Trophoblast cell (in vitro differentiated cells and primary cell): Measurements from ENCODE around the gene RREB1.

ENCODE experiments used
- DNase-seq, 2 donors: peaks; one replicate each; pipeline ENCODE4 v3.0.0-alpha.2; 2016
- H2AFZ ChIP-seq: 2 replicates; pipeline ENCODE4 v1.6.1; 2013; ENCODE audit warnings: low read length, moderate library complexity, mild to moderate bottlenecking; ENCODE audit not compliant: insufficient read depth, poor library complexity
- H2AK5ac ChIP-seq: 2 replicates; pipeline ENCODE4 v1.6.1; 2013; ENCODE audit warnings: mild to moderate bottlenecking, low read length
- H2BK120ac ChIP-seq: 2 replicates; pipeline ENCODE4 v1.6.1; 2013; ENCODE audit warnings: low read length, mild to moderate bottlenecking, moderate library complexity; ENCODE audit not compliant: insufficient read depth, poor library complexity
- H2BK12ac ChIP-seq: 2 replicates; pipeline ENCODE4 v1.6.1; 2013; ENCODE audit warnings: mild to moderate bottlenecking, low read length, moderate library complexity
- H2BK5ac ChIP-seq: 2 replicates; pipeline ENCODE4 v1.6.1; 2013; ENCODE audit warnings: low read length, low read depth, moderate library complexity, mild to moderate bottlenecking; ENCODE audit not compliant: poor library complexity
- H3K14ac ChIP-seq: 2 replicates; pipeline ENCODE4 v1.6.1; 2013; ENCODE audit warnings: mild to moderate bottlenecking, low read length
- H3K18ac ChIP-seq: 2 replicates; pipeline ENCODE4 v1.6.1; 2013; ENCODE audit warnings: mild to moderate bottlenecking, low read length
- H3K23ac ChIP-seq: 2 replicates; pipeline ENCODE4 v1.6.1; 2013; ENCODE audit warnings: low read length
- H3K27ac ChIP-seq: 2 replicates; pipeline ENCODE4 v1.5.1; 2013; ENCODE audit warnings: low read depth, mild to moderate bottlenecking, inconsistent platforms, low read length, moderate library complexity
- H3K27me3 ChIP-seq: 2 replicates; pipeline ENCODE4 v1.6.1; 2013; ENCODE audit warnings: inconsistent platforms, mild to moderate bottlenecking, low read length, moderate library complexity; ENCODE audit not compliant: insufficient read depth
- H3K36me3 ChIP-seq, 2 experiments: 1 replicate in 1 of 2; 2 replicates in 1 of 2; pipeline ENCODE4 v1.6.1; 2013; ENCODE audit warnings: low read length in 2 of 2, mild to moderate bottlenecking in 2 of 2, moderate library complexity in 1 of 2; ENCODE audit not compliant: insufficient read depth in 2 of 2, control insufficient read depth in 1 of 2
- H3K4ac ChIP-seq: 2 replicates; pipeline ENCODE4 v1.6.1; 2013; ENCODE audit warnings: low read depth, mild to moderate bottlenecking, low read length, moderate library complexity
- H3K4me1 ChIP-seq, 2 experiments: 1 replicate in 1 of 2; 2 replicates in 1 of 2; pipeline ENCODE4 v1.6.1; 2013; ENCODE audit warnings: low read length in 2 of 2, mild to moderate bottlenecking in 2 of 2, moderate library complexity in 1 of 2; ENCODE audit not compliant: insufficient read depth in 2 of 2, control insufficient read depth in 1 of 2
- H3K4me2 ChIP-seq: 2 replicates; pipeline ENCODE4 v1.6.1; 2013; ENCODE audit warnings: inconsistent platforms, mild to moderate bottlenecking, low read length, moderate library complexity
- H3K4me3 ChIP-seq: 2 replicates; pipeline ENCODE4 v1.5.1; 2013; ENCODE audit warnings: mild to moderate bottlenecking, low read depth, low read length, inconsistent platforms
- H3K79me1 ChIP-seq: one replicate; pipeline ENCODE4 v1.6.1; 2013; ENCODE audit warnings: low read length
- H3K79me2 ChIP-seq: 2 replicates; pipeline ENCODE4 v1.6.1; 2013; ENCODE audit warnings: low read length, mild to moderate bottlenecking; ENCODE audit not compliant: control insufficient read depth, insufficient read depth, poor library complexity
- H3K9ac ChIP-seq: 2 replicates; pipeline ENCODE4 v1.6.1; 2013; ENCODE audit warnings: mild to moderate bottlenecking, low read length
- H3K9me3 ChIP-seq: 2 replicates; pipeline ENCODE4 v1.6.1; 2013; ENCODE audit warnings: low read depth, mild to moderate bottlenecking, control low read depth, inconsistent platforms, low read length; ENCODE audit not compliant: insufficient read depth
- H4K12ac ChIP-seq: 2 replicates; pipeline ENCODE4 v1.6.1; 2013; ENCODE audit warnings: low read depth, mild to moderate bottlenecking, low read length, moderate library complexity
- H4K8ac ChIP-seq: 2 replicates; pipeline ENCODE4 v1.6.1; 2013; ENCODE audit warnings: low read depth, mild to moderate bottlenecking, low read length, moderate library complexity
- H4K91ac ChIP-seq: one replicate; pipeline ENCODE4 v1.6.1; 2013; ENCODE audit warnings: low read depth, mild to moderate bottlenecking, low read length, moderate library complexity
- WGBS: extraction: QIAGEN DNeasy Blood & Tissue Kit; methylation state at CpG from one replicate; pipeline ENCODE4 v1.1.7; 2013; ENCODE audit warnings: missing lambda C conversion rate; ENCODE audit not compliant: insufficient read length, insufficient coverage; ENCODE audit errors: extremely low coverage; 5-methylcytosine and 5-hydroxymethylcytosine counted together

RREB1 gene

GRCh38 chr6:7143476-7143974 is 35.8 kb downstream of the RREB1 start:
- H3K4ac ChIP-seq = peak overlapping the region; percentile 26
- DNase-seq = peak in 1 of 2 donors; percentile 32
- H2AK5ac ChIP-seq = no peak overlapping the region
- no peak overlapping the region for H2BK12ac ChIP-seq
- no peak overlapping the region for H3K18ac ChIP-seq
- H3K9ac ChIP-seq = no peak overlapping the region
- H3K27me3 ChIP-seq = no peaks in the 10 kb centered on the region
- H3K27ac ChIP-seq = peak overlapping the region; percentile 3
- no peak overlapping the region for H3K4me3 ChIP-seq
- H3K4me1 ChIP-seq = peaks cover 22 to 40% of the 10 kb centered on the region in 2 experiments
- no peak overlapping the region for H4K91ac ChIP-seq
- peaks cover 35% of the 10 kb centered on the region for H3K79me2 ChIP-seq
- no peak overlapping the region for H3K23ac ChIP-seq
- no peak overlapping the region for H2BK120ac ChIP-seq
- H3K79me1 ChIP-seq = peaks cover 39% of the 10 kb centered on the region
- H2AFZ ChIP-seq = no peak overlapping the region
- no peaks in the 10 kb centered on the region for H3K9me3 ChIP-seq
- no peak overlapping the region for H4K12ac ChIP-seq
- no peak overlapping the region for H4K8ac ChIP-seq
- WGBS = no CpG with 5 or more reads among the region's 7 CpGs
- no peak overlapping the region for H3K14ac ChIP-seq
- H2BK5ac ChIP-seq = no peak overlapping the region
- peaks cover 3 to 5% of the 10 kb centered on the region in 2 experiments for H3K36me3 ChIP-seq
- no peak overlapping the region for H3K4me2 ChIP-seq

- H4K91ac ChIP-seq = peak overlapping the region; percentile 79
These were observed 37.3 kb downstream of the RREB1 start for GRCh38 chr6:7144872-7145584.

GRCh38 chr6:7145585-7145884 is 37.8 kb downstream of the RREB1 start:
- H3K23ac ChIP-seq = no peak overlapping the region
- peaks cover 39% of the 10 kb centered on the region for H3K79me1 ChIP-seq
- peak overlapping the region; percentile 65 for H2BK120ac ChIP-seq
- peak overlapping the region; percentile 97 for H3K27ac ChIP-seq
- H3K4ac ChIP-seq = peak overlapping the region; percentile 10
- peak overlapping the region; percentile 26 for H4K8ac ChIP-seq
- H4K12ac ChIP-seq = no peak overlapping the region
- H3K9me3 ChIP-seq = no peaks in the 10 kb centered on the region
- peak overlapping the region; percentile 67 for H3K4me2 ChIP-seq
- peaks cover 23 to 40% of the 10 kb centered on the region in 2 experiments for H3K4me1 ChIP-seq
- no peak overlapping the region for H3K9ac ChIP-seq
- H3K27me3 ChIP-seq = no peaks in the 10 kb centered on the region
- WGBS = no CpG with 5 or more reads among the region's 3 CpGs
- H3K79me2 ChIP-seq = peaks cover 33% of the 10 kb centered on the region
- peak overlapping the region; percentile 37 for H2BK12ac ChIP-seq
- no peak overlapping the region for H3K18ac ChIP-seq
- H3K4me3 ChIP-seq = no peak overlapping the region
- H2AK5ac ChIP-seq = no peak overlapping the region
- peak overlapping the region; percentile 91 for H4K91ac ChIP-seq
- H2BK5ac ChIP-seq = peak overlapping the region; percentile 79
- peak overlapping the region; percentile 53 for H3K14ac ChIP-seq
- peaks cover 3 to 5% of the 10 kb centered on the region in 2 experiments for H3K36me3 ChIP-seq
- no peak overlapping the region for H2AFZ ChIP-seq
- DNase-seq = no peak

More at GRCh38 chr6:7144872-7145584, 37.3 kb downstream of the RREB1 start:
- Histone ChIP-seq H3K4me1 (peaks cover 22 to 40% of the 10 kb centered on the region in 2 experiments), H2BK5ac (peak overlapping the region; percentile 79), H2AK5ac (peak overlapping the region; percentile 40), H3K27me3 (no peaks in the 10 kb centered on the region), H3K27ac (peak overlapping the region; percentile 97), H3K36me3 (peaks cover 3 to 5% of the 10 kb centered on the region in 2 experiments), H2AFZ (no peak overlapping the region), H3K79me2 (peaks cover 33% of the 10 kb centered on the region), H3K79me1 (peaks cover 39% of the 10 kb centered on the region), H3K23ac (no peak overlapping the region), H3K9ac (no peak overlapping the region), H3K18ac (no peak overlapping the region), H4K8ac (no peak overlapping the region), H2BK120ac (peak overlapping the region; percentile 77), H3K4me2 (peak overlapping the region; percentile 67), H3K14ac (peak overlapping the region; percentile 53), H3K4me3 (no peak overlapping the region), H2BK12ac (peak overlapping the region; percentile 79), H3K4ac (peak overlapping the region; percentile 47), H4K12ac (no peak overlapping the region), H3K9me3 (no peaks in the 10 kb centered on the region)
- WGBS = no CpG with 5 or more reads among the region's 7 CpGs
- DNase-seq = peak in 1 of 2 donors; percentile 79

- H3K23ac ChIP-seq = no peak overlapping the region
- peak overlapping the region; percentile 63 for H4K8ac ChIP-seq
- H2BK5ac ChIP-seq = peak overlapping the region; percentile 85
- peaks cover 34% of the 10 kb centered on the region for H3K79me1 ChIP-seq
- H3K14ac ChIP-seq = peak overlapping the region; percentile 74
- H3K79me2 ChIP-seq = peaks cover 32% of the 10 kb centered on the region
- H2AK5ac ChIP-seq = peak overlapping the region; percentile 36
- H4K12ac ChIP-seq = peak overlapping the region; percentile 25
- H2BK120ac ChIP-seq = peak overlapping the region; percentile 81
- no peaks in the 10 kb centered on the region for H3K9me3 ChIP-seq
- H3K4me3 ChIP-seq = peak overlapping the region; percentile 11
- peak overlapping the region; percentile 97 for H3K27ac ChIP-seq
- H3K4me1 ChIP-seq = peaks cover 27 to 41% of the 10 kb centered on the region in 2 experiments
- H4K91ac ChIP-seq = peak overlapping the region; percentile 91
- H3K18ac ChIP-seq = peak overlapping the region; percentile 79
- peak overlapping the region; percentile 75 for H2AFZ ChIP-seq
- H2BK12ac ChIP-seq = peak overlapping the region; percentile 58
- peaks cover 3 to 5% of the 10 kb centered on the region in 2 experiments for H3K36me3 ChIP-seq
- peak in 1 of 2 donors; percentile 76 for DNase-seq
- peak overlapping the region; percentile 66 for H3K4ac ChIP-seq
- no CpG with 5 or more reads among the region's 19 CpGs for WGBS
- H3K9ac ChIP-seq = peak overlapping the region; percentile 67
- peak overlapping the region; percentile 67 for H3K4me2 ChIP-seq
- H3K27me3 ChIP-seq = no peaks in the 10 kb centered on the region
These were observed 38.4 kb downstream of the RREB1 start for GRCh38 chr6:7145885-7146828.
